T-helper 9 cell (primary cell): ENCODE data around the gene TEX261.
"Not testable (repeated sequence)": the region's sequence is repeated elsewhere in the genome, so short reads cannot be mapped to it uniquely, and the experiment has no call there.

ENCODE experiments used
- DNase-seq: peaks from one replicate; pipeline ENCODE4 v3.0.0-alpha.2; 2020

The TEX261 gene

GRCh38 chr2:70999931-71000330 lies 5.3 kb upstream of the TEX261 start:
- DNase-seq, result not testable (repeated sequence)

DNA sequence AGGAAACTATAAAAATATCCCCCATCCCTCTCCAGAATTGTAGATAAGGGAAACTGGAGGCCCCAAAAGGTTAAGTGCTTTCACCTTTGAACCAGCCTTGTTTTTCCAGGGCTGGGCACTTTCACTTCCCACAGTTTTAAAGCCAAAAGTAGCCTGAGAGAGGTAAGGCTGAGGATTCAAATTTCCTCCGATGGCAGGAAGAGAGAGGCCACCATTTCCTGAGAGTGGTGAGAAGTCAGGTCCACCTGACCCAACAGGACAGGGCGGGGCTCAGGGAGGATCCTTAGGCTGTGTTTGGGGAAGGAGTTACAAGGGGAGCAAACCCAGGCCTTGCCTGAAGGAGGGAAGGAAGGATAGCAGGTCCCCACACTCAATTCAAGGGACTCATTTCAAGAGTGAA lies 4.7 kb upstream of the TEX261 start:
- no peak for DNase-seq

- not testable (repeated sequence) for DNase-seq
Measured at GRCh38 chr2:70998885-70999284, 4.2 kb upstream of the TEX261 start.

DNA sequence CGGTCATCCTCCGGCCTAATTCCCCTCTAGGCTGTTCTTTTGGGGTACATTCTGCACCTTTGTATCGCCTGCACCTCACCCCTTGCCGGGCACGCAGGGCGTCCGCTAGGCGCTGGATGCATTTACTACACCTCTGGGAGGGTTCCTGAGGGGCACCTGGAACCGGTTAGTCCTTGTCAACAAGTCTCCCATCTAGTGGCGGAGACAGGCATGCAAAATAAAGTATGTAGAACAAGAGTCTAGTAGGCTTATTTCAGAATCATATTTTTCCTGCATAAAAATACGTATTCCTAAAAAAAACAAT lies 705 bp upstream of the TEX261 start:
- peak; percentile 41 for DNase-seq

GRCh38 chr2:70994009-70994698 lies 519 bp downstream of the TEX261 start:
- DNase-seq, result no peak

- no peak for DNase-seq
Measured at GRCh38 chr2:70992945-70993853, 1.5 kb downstream of the TEX261 start.

DNA sequence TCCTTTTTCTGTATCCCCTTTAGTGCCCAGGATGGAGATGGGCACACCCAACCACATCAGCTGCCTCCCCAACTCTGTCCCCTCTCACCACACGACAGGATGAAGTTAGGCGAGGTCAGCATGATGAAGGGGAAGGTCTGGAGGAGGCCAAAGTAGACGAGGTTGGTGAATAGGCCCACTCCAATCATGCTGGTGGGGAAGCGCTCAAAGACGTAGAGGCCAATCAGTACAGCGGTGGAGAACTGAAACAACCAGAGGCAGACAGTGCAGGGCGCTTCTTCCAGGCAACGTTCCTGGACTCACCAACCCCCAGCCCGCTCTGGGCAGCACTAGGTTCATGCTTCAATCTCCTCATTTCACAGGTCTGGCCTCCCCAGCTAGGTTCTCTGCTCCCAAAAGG lies 2.9 kb downstream of the TEX261 start:
- DNase-seq, result no peak

GRCh38 chr2:70991142-70991541 lies 3.5 kb downstream of the TEX261 start:
- DNase-seq, result no peak

DNA sequence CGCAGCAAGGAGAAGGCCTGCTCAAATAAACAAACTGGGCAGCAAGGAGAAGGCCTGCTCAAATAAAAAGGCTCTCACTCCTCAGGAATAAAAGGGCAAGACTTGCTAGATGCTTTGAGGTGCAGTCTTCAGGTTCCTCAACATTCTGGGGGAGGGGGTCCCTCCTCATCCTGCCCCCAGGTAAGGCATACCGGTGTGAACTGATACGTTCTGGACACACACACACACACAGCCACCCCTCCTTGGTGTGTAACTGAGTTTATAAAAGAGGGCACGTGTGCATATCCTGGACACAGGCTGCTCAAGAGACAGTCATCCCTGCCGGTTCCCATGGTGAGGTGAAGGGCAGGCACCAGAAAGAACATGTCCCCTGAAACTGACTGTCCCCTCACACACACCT lies 4.5 kb downstream of the TEX261 start:
- DNase-seq, result no peak

DNA sequence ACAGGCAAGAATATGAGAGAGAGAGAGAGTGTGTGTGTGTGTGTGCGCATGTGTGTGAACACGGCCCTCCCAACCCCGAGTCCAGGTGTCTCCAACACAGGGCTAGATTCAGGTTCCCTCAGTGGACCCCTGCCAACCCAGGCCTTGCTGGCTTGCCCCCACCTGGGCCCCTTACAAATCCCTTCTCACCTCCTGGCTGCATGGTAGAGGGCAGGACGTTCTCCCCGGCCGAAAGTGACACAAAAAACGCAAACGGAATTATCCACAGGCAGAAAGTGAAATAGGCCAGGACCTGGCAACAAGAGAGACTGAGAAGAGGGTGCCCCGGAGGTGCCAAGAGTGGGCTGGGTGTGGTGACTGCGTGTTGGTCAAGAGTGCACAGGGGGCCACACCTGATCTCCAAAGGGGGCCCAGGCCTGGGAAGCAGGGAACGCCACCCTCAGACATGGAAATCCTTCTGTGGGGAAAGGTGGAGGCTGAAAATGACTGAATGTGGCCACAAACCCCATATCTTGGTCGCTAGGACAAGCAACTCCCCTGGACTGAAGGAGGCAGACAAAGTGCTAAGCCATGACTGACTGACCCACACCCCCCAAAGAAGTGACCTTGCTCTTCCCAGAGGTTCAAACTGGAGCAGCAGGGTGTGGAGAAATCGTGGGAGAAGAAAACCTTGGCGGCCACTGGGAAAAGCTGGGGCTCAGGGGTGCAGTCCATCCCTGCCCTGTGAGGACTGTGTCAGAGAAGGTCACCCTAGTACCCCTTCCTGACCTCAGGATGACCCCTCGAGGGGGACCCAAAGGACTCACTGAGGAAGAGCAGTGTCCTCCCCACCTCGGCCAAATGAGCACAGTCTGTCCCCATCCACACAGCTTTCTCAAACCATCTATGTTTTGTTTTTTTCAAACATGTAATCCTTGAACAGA lies 5.7 kb downstream of the TEX261 start:
- DNase-seq, result no peak

DNA sequence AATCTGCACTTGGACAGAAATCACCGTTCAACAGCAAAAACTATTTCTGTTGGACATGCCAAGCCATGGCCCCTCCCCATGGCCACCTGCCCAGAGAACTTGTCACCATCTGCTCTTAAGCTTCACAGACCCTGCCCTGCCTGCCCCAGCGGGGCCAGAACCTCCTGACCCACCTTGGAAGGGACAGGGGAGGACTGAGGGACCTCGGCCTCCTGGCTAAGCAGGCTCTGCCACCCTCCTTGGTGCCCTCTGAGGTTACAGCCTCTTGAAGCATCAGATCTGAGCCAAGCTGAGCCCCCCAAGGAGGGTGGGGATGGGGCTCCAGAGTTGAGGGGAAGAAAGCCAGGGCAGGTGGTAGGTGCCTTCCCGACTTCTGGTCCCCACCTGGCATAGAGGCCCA lies 6.5 kb downstream of the TEX261 start:
- no peak for DNase-seq

- DNase-seq, result no peak
Measured at GRCh38 chr2:70987386-70987785, 7.3 kb downstream of the TEX261 start.

- DNase-seq, result no peak
Measured at GRCh38 chr2:70986499-70987189, 8.0 kb downstream of the TEX261 start.

DNA sequence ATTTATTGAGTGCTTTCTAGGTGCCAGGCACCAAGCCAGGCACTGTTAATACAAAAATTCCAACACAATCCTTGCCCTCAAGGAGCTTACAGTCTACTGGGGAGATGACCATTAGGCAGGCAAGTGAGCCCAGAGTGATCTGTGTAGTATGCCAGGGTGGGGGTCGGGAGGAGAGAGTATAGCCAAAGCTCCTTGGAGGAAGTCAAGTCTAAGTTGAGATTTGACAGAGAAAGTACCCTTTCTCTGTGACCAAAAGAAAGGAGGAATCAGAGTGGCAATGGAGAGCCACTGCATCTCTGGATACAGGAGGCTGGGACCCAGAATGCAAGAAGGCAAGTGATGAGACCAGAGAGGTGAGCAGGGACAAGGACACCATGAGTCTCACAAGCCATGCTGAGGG lies 8.7 kb downstream of the TEX261 start:
- DNase-seq, result no peak

DNA sequence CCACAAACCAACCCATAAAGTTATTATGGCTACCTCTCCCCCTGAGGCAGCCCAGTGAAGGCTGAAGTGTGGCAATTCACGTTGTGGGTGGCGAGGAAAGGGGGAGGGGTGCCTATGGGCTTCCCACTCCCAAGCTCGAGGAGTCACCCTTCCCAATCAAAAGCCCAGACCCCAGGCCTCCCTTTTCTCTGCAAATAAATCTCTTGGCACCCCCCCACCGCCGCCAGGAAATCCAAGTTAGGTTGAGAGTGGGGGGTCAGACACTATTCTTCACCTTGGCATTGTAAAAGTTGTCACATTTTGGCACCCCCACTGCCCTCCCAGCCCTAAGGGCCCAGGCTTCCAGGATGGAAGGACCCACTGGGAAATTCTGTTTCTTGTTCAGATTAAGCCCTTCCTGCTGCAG lies 9.4 kb downstream of the TEX261 start:
- DNase-seq, result no peak

- peak; percentile 77 for DNase-seq
Measured at GRCh38 chr2:70984576-70985282, 9.9 kb downstream of the TEX261 start.

DNA sequence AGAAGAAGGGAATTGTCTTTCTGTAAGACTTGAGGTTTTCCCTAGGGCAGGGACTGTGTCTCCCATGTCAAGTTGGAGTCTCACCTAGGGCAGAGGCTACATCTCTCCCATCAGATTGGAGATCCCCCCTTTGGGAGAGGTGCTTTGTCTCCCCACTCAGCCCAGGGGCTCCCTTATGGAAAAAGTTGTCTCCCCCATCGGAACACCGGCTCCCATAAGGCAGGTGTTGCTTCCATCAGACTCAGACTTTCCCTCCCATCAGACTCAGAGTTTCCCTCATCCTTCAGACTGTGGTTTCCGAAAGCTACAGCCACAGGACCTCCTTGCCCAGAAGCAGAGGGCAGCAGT lies 10.5 kb downstream of the TEX261 start:
- no peak for DNase-seq

- no peak for DNase-seq
Measured at GRCh38 chr2:70983506-70984227, 11.0 kb downstream of the TEX261 start.

GRCh38 chr2:70982971-70983370 lies 11.7 kb downstream of the TEX261 start:
- no peak for DNase-seq

DNA sequence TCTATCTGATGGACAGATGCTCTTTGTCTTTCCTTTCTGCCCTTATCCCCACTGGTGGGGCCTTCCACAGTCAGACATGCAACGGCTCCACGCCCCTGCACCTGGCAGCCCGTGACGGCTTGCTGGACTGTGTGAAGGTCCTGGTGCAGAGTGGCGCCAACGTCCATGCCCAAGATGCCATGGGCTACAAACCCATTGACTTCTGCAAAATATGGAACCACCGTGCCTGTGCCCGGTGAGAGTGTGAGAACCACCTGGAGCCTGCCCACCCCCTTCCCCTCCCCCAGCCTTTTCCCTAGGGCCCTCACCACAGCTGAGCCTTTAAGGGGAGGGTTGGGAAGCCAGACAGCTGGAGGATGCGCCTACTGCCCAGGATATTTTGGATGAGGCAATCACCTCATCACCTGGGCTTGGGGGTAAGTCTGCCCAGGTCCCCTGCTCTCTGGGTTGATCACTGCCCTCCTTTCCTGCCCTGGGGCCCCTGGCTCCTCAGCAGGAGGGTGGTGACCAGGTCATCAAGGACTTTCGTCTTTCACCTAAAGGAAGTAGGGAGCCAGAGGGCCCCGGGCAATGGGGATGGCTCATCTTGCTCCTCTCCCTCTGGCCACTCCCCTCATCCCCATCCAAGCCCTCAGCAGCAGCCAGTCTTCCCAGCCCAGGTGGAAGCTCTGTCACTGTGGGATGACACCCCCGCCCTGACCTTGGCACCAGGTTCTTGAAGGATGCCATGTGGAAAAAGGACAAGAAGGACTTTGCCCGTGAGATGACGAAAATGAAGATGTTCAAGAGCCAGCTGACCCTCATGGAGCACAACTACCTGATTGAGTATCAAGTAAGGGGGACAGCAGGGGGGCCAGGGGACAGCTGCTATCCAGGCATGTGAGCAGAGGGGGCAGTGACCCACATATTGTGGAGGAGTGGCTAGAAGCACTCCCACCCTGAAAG lies 12.5 kb downstream of the TEX261 start:
- no peak for DNase-seq
